DMS 273 treated with DMSO at 0.1 percent for 48 hours (cell line): Measurements from ENCODE around the gene YJEFN3.

Experiments
- DNase-seq: peaks from one replicate; lab custom pipeline; 2025; lab: John Stamatoyannopoulos, UW

Gene YJEFN3

GRCh38 chr19:19524053-19524452, 4.7 kb upstream of the YJEFN3 start:
- DNase-seq: no peak

- DNase-seq: no peak
Observed at GRCh38 chr19:19525611-19526380, 2.9 kb upstream of the YJEFN3 start.

GRCh38 chr19:19526581-19527370, 1.9 kb upstream of the YJEFN3 start:
- DNase-seq: no peak

GRCh38 chr19:19527371-19527656, 1.4 kb upstream of the YJEFN3 start:
- no peak for DNase-seq

- no peak for DNase-seq
Observed at GRCh38 chr19:19527674-19528625, 761 bp upstream of the YJEFN3 start.

GRCh38 chr19:19529783-19530422, 1.2 kb downstream of the YJEFN3 start:
- no peak for DNase-seq

- DNase-seq: no peak
Observed at GRCh38 chr19:19530423-19530804, 1.7 kb downstream of the YJEFN3 start.

GRCh38 chr19:19530889-19531288, 2.2 kb downstream of the YJEFN3 start:
- no peak for DNase-seq

- no peak for DNase-seq
Observed at GRCh38 chr19:19531951-19532805, 3.5 kb downstream of the YJEFN3 start.

- DNase-seq: no peak
Observed at GRCh38 chr19:19532806-19533701, 4.3 kb downstream of the YJEFN3 start.

GRCh38 chr19:19533841-19534240, 5.1 kb downstream of the YJEFN3 start:
- no peak for DNase-seq

- DNase-seq: no peak
Observed at GRCh38 chr19:19534556-19535265, 6.0 kb downstream of the YJEFN3 start.

GRCh38 chr19:19535311-19536191, 6.8 kb downstream of the YJEFN3 start:
- DNase-seq: no peak

- no peak for DNase-seq
Observed at GRCh38 chr19:19537075-19538048, 8.7 kb downstream of the YJEFN3 start.

- DNase-seq: no peak
Observed at GRCh38 chr19:19538061-19538784, 9.5 kb downstream of the YJEFN3 start, which contains the start of gene CILP2. CILP2 (plus strand) TSS chr19:19538265; CDS start chr19:19538350, 85 bp downstream.

GRCh38 chr19:19538785-19539166, 10.1 kb downstream of the YJEFN3 start:
- no peak for DNase-seq
